Activated CD4-positive, alpha-beta memory T cell treated with anti-CD3 and anti-CD28 coated beads, Interleukin-2, amount 10 ng/mL, durations not matched to agents 7 days and 5 days (primary cell): Measurements from ENCODE around the gene DGKD. TPM values are rescaled to one million over a fixed set of nuclear protein-coding genes. Genes with fewer than 3 reads are reported as not detected.

Source experiments
- CTCF ChIA-PET: fragments of 350-600 bp; sonication (Branson Sonifier 250); formaldehyde crosslinking; loops from one replicate; lab custom pipeline; 2021; ENCODE audit warnings: antibody characterized with exemption, inconsistent platforms; lab: Charles Lee
- POLR2A ChIA-PET: fragments of 350-600 bp; sonication (Branson Sonifier 250); formaldehyde crosslinking; loops from one replicate; lab custom pipeline; 2021; ENCODE audit warnings: antibody characterized with exemption; lab: Charles Lee
- DNase-seq: peaks from one replicate; pipeline ENCODE4 v3.0.0-alpha.2; 2020
- H3K27ac Mint-ChIP-seq: one replicate; pipeline ENCODE4 v1.8.0; 2021; ENCODE audit warnings: mild to moderate bottlenecking, mixed read lengths
- H3K27me3 Mint-ChIP-seq: one replicate; pipeline ENCODE4 v1.8.0; 2021; ENCODE audit warnings: mixed read lengths
- H3K36me3 Mint-ChIP-seq: one replicate; pipeline ENCODE4 v1.8.0; 2021; ENCODE audit warnings: low read depth, mixed read lengths
- H3K4me1 Mint-ChIP-seq: one replicate; pipeline ENCODE4 v1.8.0; 2021; ENCODE audit warnings: mixed read lengths
- H3K4me3 Mint-ChIP-seq: one replicate; pipeline ENCODE4 v1.8.0; 2021; ENCODE audit warnings: mild to moderate bottlenecking, mixed read lengths
- H3K9me3 Mint-ChIP-seq: one replicate; pipeline ENCODE4 v1.8.0; 2021; ENCODE audit warnings: mixed read lengths
- total RNA-seq, 2 experiments: library from RNA; stranded (reverse); gene quantifications; one replicate each; pipeline ENCODE4 v1.2.3, GENCODE V29; 2021

The DGKD gene
- total RNA-seq, 2 experiments from 2014 or later, result 77.8 to 78.3 TPM

DNA sequence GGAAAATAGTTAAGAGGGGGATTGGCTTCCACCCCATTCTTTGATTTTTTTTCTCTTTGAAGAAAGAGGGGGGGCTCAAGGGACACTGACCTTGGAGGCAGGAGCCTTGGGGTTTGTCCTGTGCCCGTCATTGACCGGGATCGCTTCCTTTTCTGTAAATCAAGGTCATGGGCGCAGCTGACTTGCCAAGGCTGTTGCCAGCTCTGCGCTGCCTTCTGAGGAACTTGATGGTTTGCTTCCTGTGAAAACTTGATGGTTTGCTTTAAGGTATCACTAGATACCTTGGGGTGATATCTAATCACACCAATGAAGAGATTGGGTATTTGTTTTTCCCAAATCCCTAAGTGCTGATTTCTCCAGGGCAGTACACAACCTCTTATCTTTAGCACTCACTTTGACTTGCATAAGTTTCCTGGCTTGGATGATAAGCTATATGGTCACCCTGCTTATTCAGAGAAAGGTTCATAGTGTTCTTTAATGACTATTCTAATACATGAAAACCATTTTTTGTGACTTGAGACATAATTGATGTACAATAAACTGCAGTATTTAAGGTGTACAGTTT lies 56.0 kb downstream of the DGKD start:
- H3K27ac Mint-ChIP-seq, result peak overlapping the region; percentile 72
- H3K4me3 Mint-ChIP-seq, result no peak overlapping the region
- peaks cover 63% of the 10 kb centered on the region for H3K4me1 Mint-ChIP-seq
- POLR2A ChIA-PET, result interaction anchor here (1.0 to 1.9 kb wide), 3 partner anchors 9 to 33 kb away, joined by 4 to 13 read pairs (median 6); no protein-coding TSS in a partner anchor
- no peaks in the 10 kb centered on the region for H3K27me3 Mint-ChIP-seq
- DNase-seq, result no peak
- H3K36me3 Mint-ChIP-seq, result peaks cover 52% of the 10 kb centered on the region
- peaks cover 18% of the 10 kb centered on the region for H3K9me3 Mint-ChIP-seq
- CTCF ChIA-PET, result interaction anchor here (0.7 to 2.3 kb wide), 5 partner anchors 9 to 363 kb away, joined by 4 to 9 read pairs (median 5); no protein-coding TSS in a partner anchor

- Mint-ChIP-seq H3K4me3 (no peak overlapping the region), H3K27ac (no peak overlapping the region), H3K27me3 (no peaks in the 10 kb centered on the region), H3K4me1 (peaks cover 70% of the 10 kb centered on the region), H3K36me3 (peaks cover 54% of the 10 kb centered on the region), H3K9me3 (peaks cover 18% of the 10 kb centered on the region)
- POLR2A ChIA-PET, result interaction anchor here (1.9 kb wide), 1 partner anchor 8 kb away, joined by 13 read pairs; no protein-coding TSS in a partner anchor
- CTCF ChIA-PET, result interaction anchor here (1.3 kb wide), 1 partner anchor 11 kb away, joined by 4 read pairs; no protein-coding TSS in a partner anchor
- no peak for DNase-seq
These were observed 56.9 kb downstream of the DGKD start for GRCh38 chr2:233411162-233411561.

- H3K36me3 Mint-ChIP-seq, result peaks cover 59% of the 10 kb centered on the region
- no peak overlapping the region for H3K4me3 Mint-ChIP-seq
- peaks cover 81% of the 10 kb centered on the region for H3K4me1 Mint-ChIP-seq
- CTCF ChIA-PET, result interaction anchor here (1.2 kb wide), 1 partner anchor 31 kb away, joined by 3 read pairs; no protein-coding TSS in a partner anchor
- DNase-seq, result no peak
- H3K27ac Mint-ChIP-seq, result no peak overlapping the region
- H3K27me3 Mint-ChIP-seq, result no peaks in the 10 kb centered on the region
- POLR2A ChIA-PET, result interaction anchor here (1.8 kb wide), 1 partner anchor 10 kb away, joined by 5 read pairs; no protein-coding TSS in a partner anchor
- H3K9me3 Mint-ChIP-seq, result peaks cover 18% of the 10 kb centered on the region
These were observed 58.1 kb downstream of the DGKD start for GRCh38 chr2:233412405-233412804.

DNA sequence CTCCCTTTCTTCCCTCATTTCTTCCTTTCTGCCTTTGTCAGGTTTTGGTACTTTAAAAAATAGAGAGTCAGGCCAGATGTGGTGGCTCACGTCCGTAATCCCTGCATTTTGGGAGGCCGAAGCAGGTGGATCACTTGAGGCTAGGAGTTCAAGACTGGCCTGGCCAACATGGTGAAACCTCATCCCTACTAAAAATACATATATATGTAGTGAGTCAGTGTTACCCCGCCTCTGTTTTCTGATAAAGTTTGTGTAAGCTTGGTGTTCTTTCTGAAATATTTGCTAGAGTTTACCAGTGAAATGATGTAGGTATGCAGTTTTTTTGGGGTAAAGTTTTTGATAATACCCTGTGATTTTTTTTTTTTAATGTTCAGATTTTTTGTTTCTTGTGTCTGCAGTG lies 58.8 kb downstream of the DGKD start:
- Mint-ChIP-seq H3K27ac (no peak overlapping the region), H3K9me3 (peaks cover 18% of the 10 kb centered on the region), H3K36me3 (peaks cover 62% of the 10 kb centered on the region), H3K27me3 (no peaks in the 10 kb centered on the region), H3K4me1 (peaks cover 87% of the 10 kb centered on the region), H3K4me3 (no peak overlapping the region)
- POLR2A ChIA-PET, result interaction anchor here (0.8 to 1.8 kb wide), 2 partner anchors 10 kb away, joined by 4 to 5 read pairs; no protein-coding TSS in a partner anchor
- no peak for DNase-seq
- CTCF ChIA-PET, result interaction anchor here (4.2 kb wide), 1 partner anchor 30 kb away, joined by 29 read pairs; no protein-coding TSS in a partner anchor

GRCh38 chr2:233413559-233414272 lies 59.4 kb downstream of the DGKD start:
- POLR2A ChIA-PET, result interaction anchor here (0.8 to 2.1 kb wide), 2 partner anchors 10 to 83 kb away, joined by 4 to 5 read pairs; no protein-coding TSS in a partner anchor
- H3K36me3 Mint-ChIP-seq, result peaks cover 59% of the 10 kb centered on the region

DNA sequence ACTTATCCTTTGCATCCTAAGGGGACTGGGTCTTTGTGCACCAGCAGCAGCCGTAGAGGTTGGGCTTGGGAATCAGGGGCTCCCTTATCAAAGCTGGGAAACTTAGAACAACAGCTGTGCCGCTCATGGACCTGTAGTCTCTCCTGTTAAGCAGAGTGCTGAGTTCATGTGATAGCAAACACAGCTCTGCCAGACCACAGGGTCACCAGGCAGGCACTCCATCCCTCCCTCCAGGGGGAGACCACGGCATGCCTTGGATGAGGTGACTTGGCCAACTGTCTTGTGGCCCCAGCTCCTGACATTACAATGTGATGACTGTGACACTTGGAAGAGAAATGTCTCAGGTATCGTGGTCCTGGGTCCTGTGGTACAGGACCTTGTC lies 60.0 kb downstream of the DGKD start:
- no peak overlapping the region for H3K4me3 Mint-ChIP-seq
- CTCF ChIA-PET, result interaction anchor here (2.5 to 4.2 kb wide), 2 partner anchors 29 to 60 kb away, joined by 6 to 29 read pairs; partner anchors contain the start of gene DGKD
- peaks cover 62% of the 10 kb centered on the region for H3K36me3 Mint-ChIP-seq
- DNase-seq, result no peak
- H3K27ac Mint-ChIP-seq, result peak overlapping the region; percentile 84
- H3K9me3 Mint-ChIP-seq, result peaks cover 18% of the 10 kb centered on the region
- peaks cover 88% of the 10 kb centered on the region for H3K4me1 Mint-ChIP-seq
- POLR2A ChIA-PET, result interaction anchor here (1.3 to 2.1 kb wide), 2 partner anchors 8 to 83 kb away, joined by 5 read pairs; no protein-coding TSS in a partner anchor
- H3K27me3 Mint-ChIP-seq, result no peaks in the 10 kb centered on the region

More at GRCh38 chr2:233413559-233414272, 59.4 kb downstream of the DGKD start:
- no peaks in the 10 kb centered on the region for H3K27me3 Mint-ChIP-seq
- H3K4me3 Mint-ChIP-seq, result no peak overlapping the region
- no peak overlapping the region for H3K27ac Mint-ChIP-seq
- DNase-seq, result no peak
- peaks cover 88% of the 10 kb centered on the region for H3K4me1 Mint-ChIP-seq
- peaks cover 18% of the 10 kb centered on the region for H3K9me3 Mint-ChIP-seq
- CTCF ChIA-PET, result interaction anchor here (2.5 to 4.2 kb wide), 2 partner anchors 30 to 60 kb away, joined by 6 to 29 read pairs; partner anchors contain the start of gene DGKD

- peaks cover 66% of the 10 kb centered on the region for H3K36me3 Mint-ChIP-seq
- H3K27me3 Mint-ChIP-seq, result no peaks in the 10 kb centered on the region
- ChIA-PET CTCF (interaction anchor here (1.0 to 4.2 kb wide), 6 partner anchors 8 to 61 kb away, joined by 3 to 29 read pairs (median 6); partner anchors contain the start of gene DGKD), POLR2A (interaction anchor here (0.7 to 2.1 kb wide), 7 partner anchors 8 to 355 kb away, joined by 3 to 5 read pairs (median 4); partner anchors contain the start of gene INPP5D)
- no peak overlapping the region for H3K4me3 Mint-ChIP-seq
- H3K4me1 Mint-ChIP-seq, result peaks cover 88% of the 10 kb centered on the region
- DNase-seq, result peak; percentile 74
- H3K27ac Mint-ChIP-seq, result peak overlapping the region; percentile 84
- peaks cover 18% of the 10 kb centered on the region for H3K9me3 Mint-ChIP-seq
These were observed 60.7 kb downstream of the DGKD start for GRCh38 chr2:233414777-233415570.

DNA sequence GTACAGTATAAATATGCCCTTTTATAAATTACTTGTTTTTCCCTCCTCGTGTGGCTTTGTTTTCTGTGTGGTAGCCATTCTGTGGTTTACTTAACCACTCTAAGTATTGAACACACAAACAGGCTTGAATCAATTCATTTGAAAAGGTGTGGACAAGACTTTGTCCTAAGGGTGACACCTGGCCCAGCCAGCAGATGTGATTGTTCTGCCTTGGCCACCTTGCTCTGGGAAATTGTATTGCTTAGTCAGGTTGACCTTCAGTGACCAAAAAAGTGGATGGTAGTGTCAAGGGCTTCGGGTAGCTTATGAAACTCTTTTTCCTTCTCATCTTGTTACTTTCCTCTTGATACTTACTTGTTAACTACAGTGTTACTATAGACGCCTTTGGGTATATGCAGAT lies 61.9 kb downstream of the DGKD start:
- Mint-ChIP-seq H3K4me1 (peaks cover 88% of the 10 kb centered on the region), H3K9me3 (peaks cover 16% of the 10 kb centered on the region), H3K27ac (peak overlapping the region; percentile 27), H3K27me3 (no peaks in the 10 kb centered on the region), H3K4me3 (no peak overlapping the region), H3K36me3 (peaks cover 57% of the 10 kb centered on the region)
- DNase-seq, result no peak
- CTCF ChIA-PET, result interaction anchor here (1.2 to 4.2 kb wide), 6 partner anchors 9 to 62 kb away, joined by 3 to 29 read pairs (median 6); partner anchors contain the start of gene DGKD
- POLR2A ChIA-PET, result interaction anchor here (0.9 to 2.1 kb wide), 4 partner anchors 13 to 356 kb away, joined by 3 to 5 read pairs (median 4); partner anchors contain the start of gene INPP5D

GRCh38 chr2:233416706-233417105 lies 62.4 kb downstream of the DGKD start:
- Mint-ChIP-seq H3K4me1 (peaks cover 88% of the 10 kb centered on the region), H3K36me3 (peaks cover 55% of the 10 kb centered on the region), H3K9me3 (peaks cover 11% of the 10 kb centered on the region), H3K27ac (peak overlapping the region; percentile 27), H3K27me3 (no peaks in the 10 kb centered on the region), H3K4me3 (no peak overlapping the region)
- DNase-seq, result no peak
- CTCF ChIA-PET, result interaction anchor here (1.2 to 4.2 kb wide), 4 partner anchors 10 to 27 kb away, joined by 3 to 29 read pairs (median 15); no protein-coding TSS in a partner anchor
- POLR2A ChIA-PET, result no interaction called here

GRCh38 chr2:233417282-233417681 lies 63.0 kb downstream of the DGKD start:
- H3K4me3 Mint-ChIP-seq, result no peak overlapping the region
- peaks cover 55% of the 10 kb centered on the region for H3K36me3 Mint-ChIP-seq
- H3K9me3 Mint-ChIP-seq, result peaks cover 5% of the 10 kb centered on the region
- H3K27ac Mint-ChIP-seq, result peak overlapping the region; percentile 45
- peaks cover 93% of the 10 kb centered on the region for H3K4me1 Mint-ChIP-seq
- no peaks in the 10 kb centered on the region for H3K27me3 Mint-ChIP-seq
- ChIA-PET POLR2A (interaction anchor here (5.9 kb wide), 1 partner anchor 12 kb away, joined by 42 read pairs; no protein-coding TSS in a partner anchor), CTCF (interaction anchor here (1.1 to 4.2 kb wide), 6 partner anchors 13 to 28 kb away, joined by 3 to 31 read pairs (median 26); no protein-coding TSS in a partner anchor)
- no peak for DNase-seq

DNA sequence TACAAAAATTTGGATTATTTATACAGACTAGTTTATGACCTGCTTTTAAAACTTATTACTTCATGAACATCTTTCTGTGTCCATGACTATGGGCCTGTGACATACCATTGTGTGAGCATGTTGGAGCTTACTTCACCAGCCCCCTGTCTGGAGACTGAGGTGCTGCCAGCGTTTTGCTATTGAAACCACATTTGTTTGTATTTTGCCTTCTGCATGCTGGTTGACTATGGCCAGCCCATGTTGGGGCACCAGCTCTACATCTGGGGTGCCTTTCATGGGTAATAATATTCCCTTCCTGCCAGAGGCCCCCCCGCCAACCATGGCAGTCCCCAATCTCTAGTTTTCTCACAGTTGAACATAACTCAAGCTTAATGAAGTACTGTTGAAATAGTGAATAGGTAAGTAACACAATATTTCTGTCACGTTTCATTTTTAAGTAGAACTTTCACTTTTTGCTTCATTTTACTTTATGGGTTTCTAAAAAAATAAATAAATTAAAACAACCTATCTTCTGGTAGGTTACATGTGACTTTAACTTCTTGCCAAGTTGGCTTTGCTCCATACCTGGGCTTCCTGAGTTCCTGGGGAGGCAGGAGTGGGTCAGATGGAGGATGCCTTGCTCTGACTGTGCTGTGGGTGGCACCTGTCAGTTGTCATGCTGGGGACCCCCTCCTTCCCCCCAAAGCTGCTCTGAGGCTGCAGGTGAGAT lies 63.9 kb downstream of the DGKD start:
- peaks cover 97% of the 10 kb centered on the region for H3K4me1 Mint-ChIP-seq
- no peaks in the 10 kb centered on the region for H3K9me3 Mint-ChIP-seq
- ChIA-PET POLR2A (interaction anchor here (1.0 to 5.9 kb wide), 10 partner anchors 8 to 358 kb away, joined by 3 to 42 read pairs (median 5); no protein-coding TSS in a partner anchor), CTCF (interaction anchor here (1.0 to 3.0 kb wide), 8 partner anchors 8 to 64 kb away, joined by 3 to 31 read pairs (median 6); no protein-coding TSS in a partner anchor)
- peak overlapping the region; percentile 76 for H3K4me3 Mint-ChIP-seq
- peaks cover 54% of the 10 kb centered on the region for H3K36me3 Mint-ChIP-seq
- peak overlapping the region; percentile 99 for H3K27ac Mint-ChIP-seq
- H3K27me3 Mint-ChIP-seq, result no peaks in the 10 kb centered on the region
- no peak for DNase-seq
